ENCODE data around the gene WLS. TPM values are rescaled to one million over a fixed set of nuclear protein-coding genes. Genes with fewer than 3 reads are reported as not detected.
A peak's percentile ranks its signal among the peaks of the same experiment; 100 is the strongest.

WLS gene
- total RNA-seq, 1 experiment from 2014 or later: 19.8 TPM

DNA sequence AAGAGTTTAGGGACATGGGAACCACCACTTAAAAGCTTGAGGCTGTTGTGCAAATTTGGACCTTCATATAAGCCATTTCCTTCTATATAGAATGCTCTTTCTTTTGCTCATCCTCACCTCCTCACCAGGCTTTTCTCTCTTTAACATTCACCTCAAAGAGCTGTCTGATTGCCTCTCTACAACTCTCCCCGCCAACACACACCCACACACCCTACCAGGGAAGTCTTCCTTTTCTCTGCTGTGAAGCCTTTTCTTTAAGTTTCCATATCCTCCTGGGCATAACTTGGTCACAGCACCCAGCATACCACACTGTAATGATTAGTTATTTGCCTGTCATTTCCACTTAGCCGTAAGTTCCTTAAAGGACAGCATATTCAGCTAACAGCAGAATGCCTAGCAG lies 40.6 kb downstream of the WLS start:
- Histone ChIP-seq H3K27ac (no peak overlapping the region), H3K4me1 (replicated peaks; ENCODE audit: insufficient read depth) (peaks cover 2% of the 10 kb centered on the region), H3K36me3 (ENCODE audit: low read depth) (no peaks in the 10 kb centered on the region), H3K27me3 (ENCODE audit: insufficient read depth, low read depth) (no peaks in the 10 kb centered on the region), H3K4me2 (no peak overlapping the region), H4K20me1 (ENCODE audit: insufficient read depth) (no peaks in the 10 kb centered on the region), H3K4me3 (no peak overlapping the region), H3F3A (ENCODE audit: insufficient read depth, low read depth) (0 out of 2 replicates have a peak, but pooled peaks cover 3% of the 10 kb centered on the region), H3K9me2 (ENCODE audit: insufficient read depth) (no peaks in the 10 kb centered on the region), H3K9me3 (ENCODE audit: insufficient read depth, low read depth) (no peaks in the 10 kb centered on the region), H3K79me2 (ENCODE audit: low read depth) (no peaks in the 10 kb centered on the region), H2AFZ (no peak overlapping the region)
- intact Hi-C loops (cut with micrococcal nuclease; ENCODE audit: unreplicated experiment): no loop called here
- no TSS peak for BruUV-seq (replicated peaks)
- DNase-seq: no peak
- ChIA-PET POLR2A (ENCODE audit: unreplicated experiment) (no interaction called here), CTCF (no interaction called here)
- TF ChIP-seq, protein P1, sequence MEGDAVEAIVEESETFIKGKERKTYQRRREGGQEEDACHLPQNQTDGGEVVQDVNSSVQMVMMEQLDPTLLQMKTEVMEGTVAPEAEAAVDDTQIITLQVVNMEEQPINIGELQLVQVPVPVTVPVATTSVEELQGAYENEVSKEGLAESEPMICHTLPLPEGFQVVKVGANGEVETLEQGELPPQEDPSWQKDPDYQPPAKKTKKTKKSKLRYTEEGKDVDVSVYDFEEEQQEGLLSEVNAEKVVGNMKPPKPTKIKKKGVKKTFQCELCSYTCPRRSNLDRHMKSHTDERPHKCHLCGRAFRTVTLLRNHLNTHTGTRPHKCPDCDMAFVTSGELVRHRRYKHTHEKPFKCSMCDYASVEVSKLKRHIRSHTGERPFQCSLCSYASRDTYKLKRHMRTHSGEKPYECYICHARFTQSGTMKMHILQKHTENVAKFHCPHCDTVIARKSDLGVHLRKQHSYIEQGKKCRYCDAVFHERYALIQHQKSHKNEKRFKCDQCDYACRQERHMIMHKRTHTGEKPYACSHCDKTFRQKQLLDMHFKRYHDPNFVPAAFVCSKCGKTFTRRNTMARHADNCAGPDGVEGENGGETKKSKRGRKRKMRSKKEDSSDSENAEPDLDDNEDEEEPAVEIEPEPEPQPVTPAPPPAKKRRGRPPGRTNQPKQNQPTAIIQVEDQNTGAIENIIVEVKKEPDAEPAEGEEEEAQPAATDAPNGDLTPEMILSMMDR (conservative IDR thresholded peaks at IDR 0.05): no peak
- no peak for TF ChIP-seq EZH2 (IDR thresholded peaks at IDR 0.05; ENCODE audit: low read depth)

GRCh38 chr1:68188644-68189340 lies 43.5 kb downstream of the WLS start:
- Histone ChIP-seq H3K27me3 (ENCODE audit: insufficient read depth, low read depth) (no peaks in the 10 kb centered on the region), H3K4me3 (no peak overlapping the region), H3K4me2 (no peak overlapping the region), H3K9me2 (ENCODE audit: insufficient read depth) (no peaks in the 10 kb centered on the region), H3K9me3 (ENCODE audit: insufficient read depth, low read depth) (no peaks in the 10 kb centered on the region), H3K79me2 (ENCODE audit: low read depth) (no peaks in the 10 kb centered on the region), H3K36me3 (ENCODE audit: low read depth) (no peaks in the 10 kb centered on the region), H2AFZ (no peak overlapping the region), H3K4me1 (replicated peaks; ENCODE audit: insufficient read depth) (peaks cover 10% of the 10 kb centered on the region; the same call in 1 of the 2 replicates), H3K27ac (no peak overlapping the region), H4K20me1 (ENCODE audit: insufficient read depth) (no peaks in the 10 kb centered on the region), H3F3A (ENCODE audit: insufficient read depth, low read depth) (0 out of 2 replicates have a peak, but pooled peaks cover 3% of the 10 kb centered on the region)
- intact Hi-C loops (cut with micrococcal nuclease; ENCODE audit: unreplicated experiment): no loop called here
- ChIA-PET POLR2A (ENCODE audit: unreplicated experiment) (no interaction called here), CTCF (no interaction called here)
- DNase-seq: peak in 1 of 2 experiments; percentile 53
- no TSS peak for BruUV-seq (replicated peaks)
- TF ChIP-seq EZH2 (IDR thresholded peaks at IDR 0.05; ENCODE audit: low read depth): no peak
- TF ChIP-seq, protein P1 (conservative IDR thresholded peaks at IDR 0.05): no peak

- H3K27me3 ChIP-seq (ENCODE audit: insufficient read depth, low read depth): no peaks in the 10 kb centered on the region
- peaks cover 10% of the 10 kb centered on the region; the same call in 1 of the 2 replicates for H3K4me1 ChIP-seq (replicated peaks; ENCODE audit: insufficient read depth)
- POLR2A ChIA-PET (ENCODE audit: unreplicated experiment): no interaction called here
- 0 out of 2 replicates have a peak, but pooled peaks cover 3% of the 10 kb centered on the region for H3F3A ChIP-seq (ENCODE audit: insufficient read depth, low read depth)
- no peak for TF ChIP-seq EZH2 (IDR thresholded peaks at IDR 0.05; ENCODE audit: low read depth)
- TF ChIP-seq, protein P1 (conservative IDR thresholded peaks at IDR 0.05): no peak
- no peak overlapping the region for H3K27ac ChIP-seq
- H2AFZ ChIP-seq: no peak overlapping the region
- CTCF ChIA-PET: no interaction called here
- no peak for DNase-seq
- H4K20me1 ChIP-seq (ENCODE audit: insufficient read depth): no peaks in the 10 kb centered on the region
- no peaks in the 10 kb centered on the region for H3K36me3 ChIP-seq (ENCODE audit: low read depth)
- no peak overlapping the region for H3K4me3 ChIP-seq
- BruUV-seq (replicated peaks): no TSS peak
- H3K4me2 ChIP-seq: no peak overlapping the region
- no peaks in the 10 kb centered on the region for H3K9me2 ChIP-seq (ENCODE audit: insufficient read depth)
- no peaks in the 10 kb centered on the region for H3K9me3 ChIP-seq (ENCODE audit: insufficient read depth, low read depth)
- intact Hi-C loops (cut with micrococcal nuclease; ENCODE audit: unreplicated experiment): no loop called here
- no peaks in the 10 kb centered on the region for H3K79me2 ChIP-seq (ENCODE audit: low read depth)
Measured at GRCh38 chr1:68188060-68188538, 44.2 kb downstream of the WLS start.
